ENCODE results near the gene NPAS1.
"Not testable (repeated sequence)": the region's sequence is repeated elsewhere in the genome, so short reads cannot be mapped to it uniquely, and the experiment has no call there.

Gene NPAS1

DNA sequence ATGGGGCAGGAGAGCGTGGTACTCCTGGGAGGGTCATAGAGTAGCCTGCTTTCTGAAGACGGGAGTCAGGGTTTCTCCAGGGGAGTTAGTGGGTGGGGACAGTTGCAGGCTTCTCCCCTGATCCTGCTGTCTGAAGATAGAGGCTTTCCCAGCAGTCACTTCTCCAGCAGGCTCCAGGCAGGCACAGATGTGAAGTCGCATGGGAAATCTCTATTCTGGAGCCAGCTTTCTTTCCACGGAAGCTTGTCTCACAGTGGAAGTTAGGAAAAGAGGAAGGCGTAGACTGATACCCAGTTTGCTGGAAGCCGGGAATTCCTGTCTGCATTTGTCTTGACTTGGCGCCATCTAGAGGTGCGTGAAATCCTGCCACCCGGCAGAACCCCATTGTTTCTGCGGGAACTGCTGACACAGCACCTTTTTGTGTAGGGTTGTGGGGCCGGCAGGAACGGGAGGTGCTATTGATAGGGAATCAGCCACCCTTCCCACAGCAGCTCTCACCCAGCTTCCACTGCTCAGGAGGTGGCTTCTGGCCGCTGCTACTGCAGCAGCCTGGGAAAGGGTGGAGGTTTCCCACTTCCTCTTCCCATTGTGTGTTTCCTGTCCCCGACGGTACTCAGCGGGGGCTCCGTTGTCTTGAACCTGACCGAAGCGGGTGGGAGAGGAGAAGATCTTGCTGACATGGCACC, 28.5 kb upstream of the NPAS1 start:
- peak; percentile 90 for DNase-seq (ENCODE audit: low read depth)

DNA sequence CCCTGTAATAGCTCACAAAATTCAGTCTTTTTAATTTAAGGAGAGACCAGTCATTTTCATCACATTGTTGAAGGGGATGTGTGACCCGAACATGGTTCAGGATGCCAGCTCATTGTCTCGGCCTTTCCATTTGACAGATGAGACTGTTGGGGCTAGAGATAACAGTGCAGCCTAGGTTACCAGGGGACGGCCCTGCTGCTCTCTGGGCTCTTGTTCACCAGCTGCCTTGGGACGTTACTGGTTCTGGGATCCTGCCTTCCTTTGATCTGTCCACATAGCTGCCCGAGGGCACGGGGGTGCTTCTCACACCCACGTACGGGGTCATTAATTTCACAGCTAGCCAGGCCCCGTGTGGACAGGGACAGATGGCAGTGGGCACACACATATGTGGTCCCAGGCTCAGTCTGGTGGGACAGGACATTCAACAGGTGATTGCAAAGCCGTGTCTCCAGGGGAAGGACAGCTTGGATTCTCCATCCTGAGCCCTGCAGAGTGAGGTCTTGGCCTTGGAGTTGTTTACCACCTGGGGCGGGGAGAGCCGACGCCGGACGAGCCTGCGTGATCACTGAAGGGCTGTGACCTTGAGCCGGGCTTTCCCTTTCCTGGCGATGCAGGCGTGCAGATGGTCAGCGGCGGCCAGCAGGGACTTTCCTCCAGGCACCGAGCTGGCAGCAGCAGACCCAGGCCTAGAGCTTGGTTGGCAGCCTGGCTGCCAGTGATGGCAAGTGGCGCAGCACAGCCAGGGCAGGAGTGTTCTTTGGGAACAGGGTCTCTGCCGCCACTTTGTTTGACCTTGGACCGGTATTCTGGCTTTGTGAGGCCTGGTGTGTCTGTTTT, 26.7 kb upstream of the NPAS1 start:
- no peak for DNase-seq (ENCODE audit: low read depth)

DNA sequence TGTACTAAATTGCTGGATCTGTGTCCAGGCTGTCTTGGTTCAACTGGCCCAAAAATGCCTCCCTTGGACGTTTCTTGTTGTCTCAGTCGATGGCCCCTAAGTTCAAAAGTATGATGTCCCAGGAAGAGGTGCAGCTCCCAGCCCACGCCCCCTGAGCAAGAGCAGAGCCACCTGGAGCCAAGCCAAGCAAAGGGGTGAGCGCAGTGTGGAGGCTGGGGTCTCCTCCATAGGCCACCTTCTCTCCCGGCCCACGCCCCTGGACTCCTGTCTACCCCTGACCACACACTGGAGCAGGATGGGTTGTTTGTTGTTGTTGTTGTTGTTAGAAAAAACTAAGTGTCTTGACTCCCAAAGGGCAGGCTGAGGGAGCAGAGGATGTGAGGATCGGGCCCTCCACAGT, 26.0 kb upstream of the NPAS1 start:
- DNase-seq (ENCODE audit: low read depth), result no peak

DNA sequence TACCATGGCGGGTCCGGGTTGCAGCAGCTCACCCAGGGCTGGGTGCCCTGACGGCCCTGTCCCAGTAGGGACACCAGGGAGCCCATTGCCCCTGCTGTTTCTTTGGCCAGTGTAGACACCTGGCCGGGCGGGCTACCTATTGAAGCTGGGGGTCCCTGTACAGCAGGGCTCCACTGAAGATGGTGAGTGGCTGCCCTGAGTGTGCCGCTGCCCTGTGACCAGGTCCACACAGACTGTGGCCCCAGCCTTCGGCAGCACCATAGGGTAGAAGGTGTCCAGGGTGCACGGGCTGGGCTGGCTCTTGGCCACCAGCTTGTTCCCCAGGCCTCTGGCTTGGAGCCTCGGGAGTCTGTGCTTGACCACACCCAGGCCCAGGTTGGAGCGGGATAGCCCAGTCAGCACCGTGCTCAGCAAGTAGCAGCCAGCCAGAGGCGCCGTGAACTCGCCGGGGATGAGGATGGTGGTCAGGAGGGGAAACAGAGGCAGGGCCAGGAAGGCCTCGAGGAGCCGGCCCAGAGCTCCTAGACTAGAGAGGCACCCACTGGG, 25.4 kb upstream of the NPAS1 start:
- DNase-seq (ENCODE audit: low read depth), result no peak

DNA sequence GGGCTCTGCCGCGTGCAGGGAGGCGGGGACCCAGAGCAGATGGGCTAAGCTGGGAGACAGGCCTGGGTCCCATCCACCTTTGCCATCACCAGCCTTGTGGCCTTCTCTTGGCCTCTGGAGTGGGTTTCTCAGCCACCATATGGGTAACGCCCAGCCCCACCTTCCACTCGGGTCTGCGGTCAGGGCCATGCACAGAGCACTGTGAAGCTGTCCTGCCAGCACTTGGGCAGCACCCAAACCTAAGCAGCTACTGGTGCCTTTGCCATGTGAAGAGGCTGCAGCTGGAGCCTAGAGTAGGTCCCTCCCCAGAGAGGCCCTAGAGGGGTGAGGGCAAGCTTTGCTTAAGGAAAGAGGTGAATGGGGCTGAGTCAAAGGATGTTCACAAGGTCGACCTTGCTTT, 24.1 kb upstream of the NPAS1 start:
- DNase-seq (ENCODE audit: low read depth), result no peak

DNA sequence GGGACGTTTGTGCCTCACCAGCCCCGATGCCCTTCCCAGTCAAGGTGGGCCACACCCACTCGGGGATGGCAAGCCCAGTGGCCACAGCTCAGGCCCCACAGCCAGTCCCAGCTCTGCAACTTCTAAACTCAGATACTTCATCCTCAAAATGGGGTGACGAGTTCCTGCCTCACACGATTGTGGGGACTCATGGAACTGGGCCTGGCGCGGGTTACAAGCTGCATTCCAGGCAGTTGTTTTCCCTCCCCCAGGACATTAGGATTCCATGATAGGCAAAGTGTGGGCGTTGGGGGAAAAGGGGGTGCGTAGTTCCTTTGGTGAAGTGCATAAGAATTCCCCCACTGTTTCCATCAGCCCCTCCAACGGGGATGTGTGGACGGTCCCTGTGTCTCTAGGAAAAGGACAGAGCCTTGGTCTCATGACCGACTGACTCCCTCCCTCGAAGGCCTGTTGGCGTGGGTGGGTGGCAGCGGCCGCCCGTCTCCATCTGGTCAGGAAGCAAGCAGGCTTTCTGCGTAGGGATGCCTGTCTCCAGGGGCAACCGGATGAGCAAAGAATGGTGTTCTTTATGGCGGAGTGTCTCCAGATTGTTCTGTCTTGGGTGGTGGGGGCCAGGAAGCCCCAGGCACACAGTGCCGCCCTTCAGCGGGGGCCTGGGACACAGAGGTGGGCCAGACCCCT, 21.1 kb upstream of the NPAS1 start:
- no peak for DNase-seq (ENCODE audit: low read depth)

DNA sequence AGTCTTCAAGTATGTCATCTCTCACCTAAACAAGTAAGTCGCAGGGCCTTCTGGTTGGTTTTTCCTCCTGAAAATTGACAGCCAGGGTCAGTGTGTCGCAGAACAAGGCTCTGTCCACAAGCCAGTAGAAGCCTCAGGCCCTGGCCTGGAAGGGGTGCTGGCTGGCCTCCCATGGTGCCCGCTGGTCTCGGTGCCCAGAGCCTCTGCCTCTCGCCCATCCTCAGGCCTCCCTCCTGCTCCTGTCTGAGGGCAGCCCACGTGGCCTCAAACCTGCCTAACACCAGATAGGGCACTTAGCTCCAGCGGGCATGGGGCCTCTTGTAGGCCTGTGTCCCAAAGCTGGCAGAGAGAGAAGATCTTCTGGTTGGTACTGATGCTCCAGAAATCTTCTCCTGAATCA, 20.3 kb upstream of the NPAS1 start:
- DNase-seq (ENCODE audit: low read depth), result no peak

DNA sequence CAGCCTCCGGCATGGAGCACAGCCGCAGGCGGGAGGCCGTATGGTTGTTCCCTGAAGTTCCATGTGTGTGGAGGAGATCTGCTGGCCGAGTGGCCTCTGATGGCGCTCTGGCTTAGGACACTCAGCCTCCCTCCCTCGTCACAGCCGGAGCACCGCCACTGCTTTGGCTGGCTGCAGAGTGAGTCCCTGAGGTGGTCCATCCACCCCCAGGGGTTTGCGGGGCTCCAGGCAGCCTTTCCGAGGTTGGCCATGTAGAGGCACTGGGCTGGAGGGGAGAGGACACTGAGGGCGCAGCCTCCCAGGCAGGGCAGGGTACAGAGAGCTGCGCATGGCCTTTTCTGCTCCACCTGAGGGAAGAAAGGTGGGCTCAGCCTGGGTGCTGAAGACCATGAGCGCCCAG, 19.8 kb upstream of the NPAS1 start:
- DNase-seq (ENCODE audit: low read depth), result no peak

DNA sequence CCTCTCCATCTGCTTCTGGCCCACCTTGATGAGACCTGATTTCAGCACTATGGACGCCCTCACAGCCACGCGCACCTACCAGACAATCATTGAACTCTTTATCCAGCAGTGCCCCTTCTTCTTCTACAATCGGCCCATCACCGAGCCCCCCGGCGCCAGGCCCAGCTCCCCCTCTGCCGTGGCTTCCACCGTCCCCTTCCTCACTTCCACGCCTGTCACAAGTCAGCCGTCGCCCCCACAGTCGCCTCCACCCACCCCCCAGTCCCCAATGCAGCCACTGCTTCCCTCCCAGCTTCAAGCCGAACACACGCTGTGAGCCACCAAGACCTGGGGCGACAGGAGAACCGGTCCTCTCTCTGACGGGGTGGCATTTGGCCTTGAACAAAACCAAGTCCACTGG, 19.3 kb upstream of the NPAS1 start:
- no peak for DNase-seq (ENCODE audit: low read depth)

DNA sequence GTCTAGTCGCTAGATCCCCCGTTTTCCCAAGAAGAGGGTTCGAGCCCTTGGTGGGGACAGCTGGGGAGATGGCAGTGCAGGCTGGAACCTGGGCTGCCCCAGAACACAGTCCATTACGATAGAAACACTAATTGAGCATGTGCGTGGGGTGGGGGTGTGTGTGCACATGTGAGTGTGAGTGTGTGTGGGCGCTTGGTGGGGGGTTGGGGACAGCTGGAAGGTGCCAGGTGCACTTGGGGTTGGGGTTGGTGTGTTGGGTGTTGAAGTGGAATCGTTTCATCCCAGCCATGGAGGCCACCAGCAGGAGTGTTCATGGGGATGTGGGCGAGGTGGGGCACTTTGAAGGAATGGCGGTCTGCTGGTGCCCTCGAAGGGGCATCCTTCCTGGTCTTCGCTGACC, 18.1 kb upstream of the NPAS1 start:
- DNase-seq (ENCODE audit: low read depth), result no peak

DNA sequence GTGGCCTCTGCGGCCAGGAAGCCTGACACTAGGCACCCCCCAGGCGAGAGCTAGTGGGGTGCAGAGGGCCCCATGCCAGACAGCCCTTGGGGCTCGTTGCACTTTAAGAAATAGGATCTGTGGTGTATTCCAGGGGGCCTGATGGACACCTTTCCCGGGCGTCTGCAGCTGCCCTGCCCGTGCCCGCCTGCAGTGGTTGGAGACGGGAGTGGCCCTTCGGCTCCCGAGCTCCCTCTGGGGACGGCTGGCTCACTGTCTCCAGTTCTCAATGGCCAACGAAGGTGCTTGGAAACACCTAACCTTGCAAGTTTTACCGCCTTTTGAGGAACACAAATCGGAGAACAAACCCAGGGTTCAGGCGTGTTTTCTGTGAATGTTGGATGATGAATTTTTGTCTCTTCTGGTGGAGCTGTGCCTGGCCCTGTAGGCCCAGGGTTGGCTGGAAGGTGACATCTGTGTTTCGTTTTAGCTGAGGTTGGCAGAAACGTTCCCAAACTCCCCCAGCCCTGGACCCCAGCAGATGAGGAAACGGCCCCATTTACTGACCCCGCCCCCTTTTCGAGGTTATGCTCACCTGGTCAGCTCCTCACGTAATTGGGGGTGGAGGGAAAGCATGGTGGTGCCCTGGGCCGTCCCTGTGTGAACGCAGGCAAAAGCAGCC, 17.4 kb upstream of the NPAS1 start:
- no peak for DNase-seq (ENCODE audit: low read depth)

DNA sequence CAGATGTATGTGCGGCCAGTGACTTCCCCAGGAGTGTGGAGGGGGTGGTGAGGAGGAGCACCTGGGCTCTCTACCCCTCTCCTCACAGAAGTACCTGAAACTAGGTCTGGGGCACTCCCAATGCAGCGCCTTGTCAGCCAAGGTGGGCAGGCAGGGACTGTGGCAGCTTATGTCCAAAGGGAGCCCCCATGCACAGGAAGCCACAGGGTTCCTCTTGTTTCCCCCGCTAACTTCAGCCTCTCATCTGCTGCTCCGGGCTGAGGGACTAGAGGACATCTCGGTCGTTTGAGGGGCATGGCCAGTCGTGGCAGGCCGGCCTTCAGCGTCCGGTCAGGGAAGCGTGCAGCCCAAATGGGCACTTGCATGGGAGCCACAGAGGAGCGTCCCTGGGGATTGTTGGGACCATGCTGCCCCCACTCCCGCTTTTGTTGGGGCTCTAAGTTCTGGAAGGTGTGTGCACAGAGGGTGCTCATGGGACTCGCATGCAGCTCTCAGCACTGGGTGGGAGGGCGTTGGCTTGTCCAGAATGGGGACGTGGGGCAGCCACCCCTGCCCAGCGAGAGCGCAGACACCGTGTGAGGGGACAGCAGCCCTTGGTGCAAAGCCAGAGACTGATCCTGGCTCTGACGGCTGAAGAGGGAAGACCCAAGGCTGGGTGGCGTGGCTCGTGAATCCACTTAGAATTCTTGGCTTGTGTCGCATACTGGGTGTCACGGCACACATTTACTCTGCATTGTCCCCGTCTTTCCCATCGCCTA, 16.6 kb upstream of the NPAS1 start:
- no peak for DNase-seq (ENCODE audit: low read depth)

DNA sequence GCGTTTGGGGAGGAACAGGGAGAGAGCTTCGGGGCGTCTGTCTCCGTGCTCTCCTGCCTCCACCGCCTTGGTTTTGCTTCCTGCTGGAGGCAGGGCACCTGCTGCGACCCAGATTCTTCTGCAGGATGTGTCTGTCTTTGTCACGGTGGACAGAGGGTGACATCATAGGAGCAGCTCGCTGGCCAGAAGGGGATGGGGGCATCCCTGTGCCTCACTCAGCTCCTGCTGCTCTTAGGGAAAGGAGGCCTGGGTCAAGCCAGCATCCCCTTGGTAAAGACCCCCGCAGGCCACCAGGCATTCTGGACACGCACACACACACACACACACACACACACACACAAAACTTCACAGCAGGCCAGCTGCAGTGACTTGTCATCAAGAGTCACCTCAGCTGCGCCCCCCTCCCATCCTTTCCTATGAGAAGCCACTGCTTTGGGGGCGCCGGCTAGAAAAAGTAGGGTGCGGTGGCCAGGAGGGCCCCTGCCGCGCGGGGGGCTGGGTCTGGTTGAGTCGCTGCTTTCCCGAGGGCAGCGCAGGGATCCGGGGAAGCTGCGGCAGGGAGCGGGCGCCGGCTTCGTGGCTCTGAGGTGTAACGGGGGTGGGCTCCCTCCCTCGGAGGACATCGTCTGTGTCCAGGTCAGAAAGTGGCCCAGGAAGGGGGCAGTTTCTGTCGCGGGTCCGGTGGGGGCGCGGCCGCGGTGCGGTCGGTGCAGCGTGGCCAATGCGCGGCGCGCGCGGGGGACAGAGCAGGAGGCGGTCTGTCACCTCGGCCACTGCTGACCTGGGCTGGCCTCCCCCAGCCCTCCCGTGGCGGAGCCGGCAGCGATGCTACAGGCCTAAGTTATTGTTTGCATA, 15.8 kb upstream of the NPAS1 start:
- DNase-seq (ENCODE audit: low read depth), result no peak

DNA sequence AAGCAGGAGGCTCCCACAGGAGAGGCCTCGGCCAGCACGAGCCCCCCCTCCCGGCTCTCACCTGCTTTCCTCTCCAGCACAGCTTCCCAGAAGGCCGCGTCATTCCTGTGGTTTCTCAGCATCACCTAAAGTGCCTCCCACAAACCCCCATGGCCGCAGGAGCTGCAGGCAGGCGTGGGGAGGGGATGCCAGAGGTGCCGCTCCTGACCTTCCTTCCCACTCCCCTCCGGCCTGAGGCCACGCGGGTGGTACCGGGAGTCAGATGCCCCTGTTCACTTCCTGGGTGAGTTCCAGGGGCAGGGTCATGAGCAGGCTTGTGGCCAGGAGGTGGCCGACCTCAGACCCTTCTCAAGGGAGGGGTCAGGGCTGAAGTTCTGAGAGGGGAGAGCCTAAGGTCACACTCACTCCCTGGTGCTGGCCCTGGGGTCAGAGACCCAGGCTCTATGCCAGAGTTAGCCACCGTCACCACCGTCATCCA, 14.4 kb upstream of the NPAS1 start:
- DNase-seq (ENCODE audit: low read depth), result no peak

DNA sequence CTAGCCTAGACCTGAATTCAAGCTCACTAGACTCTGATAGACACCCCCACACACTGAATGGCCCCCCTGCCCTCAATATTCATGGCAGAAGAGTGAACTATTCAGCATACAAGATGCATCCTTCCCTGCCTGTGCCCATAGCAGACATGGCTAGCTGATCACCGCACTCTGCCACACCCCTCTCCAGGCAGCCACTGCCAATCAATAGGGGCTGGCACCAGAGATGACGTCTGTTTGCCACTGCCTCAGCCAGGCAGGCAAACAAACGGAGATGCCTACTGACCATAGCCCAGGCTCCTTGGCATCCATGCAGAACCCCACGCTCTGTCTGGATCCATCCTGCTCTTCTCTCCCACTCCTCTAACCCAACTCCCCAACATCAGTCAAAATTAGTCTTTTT, 13.8 kb upstream of the NPAS1 start:
- DNase-seq (ENCODE audit: low read depth), result no peak

DNA sequence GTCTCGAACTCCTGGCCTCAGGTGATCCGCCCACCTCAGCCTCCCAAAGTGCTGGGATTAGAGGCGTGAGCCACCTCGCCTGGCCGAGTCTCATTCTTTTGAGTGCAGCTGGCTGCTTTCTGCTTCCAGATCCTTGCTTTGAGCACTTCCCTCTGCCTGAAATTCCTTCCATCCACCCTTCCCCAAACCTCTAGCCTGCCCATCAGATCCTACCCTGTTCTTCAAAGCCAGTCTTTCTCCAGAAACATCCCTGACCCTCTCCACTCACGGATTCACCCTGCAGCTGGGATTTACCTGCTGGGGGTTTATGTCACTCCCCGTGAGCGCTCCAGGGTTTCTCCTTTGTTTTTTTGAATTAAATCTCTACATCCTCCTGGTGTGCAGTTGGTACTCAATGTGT, 13.1 kb upstream of the NPAS1 start:
- DNase-seq (ENCODE audit: low read depth), result no peak

DNA sequence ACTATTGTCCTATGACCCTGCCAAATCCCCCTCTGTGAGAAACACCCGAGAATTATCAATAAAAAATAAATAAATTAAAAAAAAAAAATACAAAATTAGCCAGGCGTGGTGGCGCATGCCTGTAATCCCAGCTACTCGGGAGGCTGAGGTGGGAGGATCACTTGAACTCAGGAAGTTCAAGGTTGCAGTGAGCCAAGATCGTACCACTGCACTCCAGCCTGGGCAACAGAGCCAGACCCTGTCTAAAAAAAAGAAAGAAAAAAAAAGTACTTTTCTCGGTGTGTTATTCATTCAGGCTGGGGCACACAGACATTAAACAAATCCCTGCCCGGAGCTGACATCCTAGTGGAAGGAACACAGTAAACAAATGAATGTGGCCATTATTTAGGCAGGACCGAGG, 9.1 kb upstream of the NPAS1 start:
- not testable (repeated sequence) for DNase-seq (ENCODE audit: low read depth)

DNA sequence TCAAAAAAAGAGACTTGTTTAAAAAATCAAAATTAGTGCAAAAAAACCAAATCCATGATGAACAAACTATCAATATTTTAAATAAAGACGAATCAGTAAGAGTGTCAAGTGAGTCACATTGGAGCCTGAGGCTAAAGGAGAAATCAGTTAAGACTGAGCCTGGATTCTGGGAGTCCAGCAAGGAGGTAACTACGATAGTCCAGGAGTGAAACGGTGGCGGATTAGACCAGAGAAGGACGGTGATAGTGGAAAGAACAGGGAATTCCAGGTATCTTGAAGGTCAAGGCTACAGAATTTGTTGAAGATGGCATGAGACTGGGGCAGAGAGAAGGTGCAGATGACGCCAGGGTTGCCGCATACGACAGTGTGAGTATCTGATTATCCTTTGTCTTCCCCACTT, 7.0 kb upstream of the NPAS1 start:
- DNase-seq (ENCODE audit: low read depth), result no peak

DNA sequence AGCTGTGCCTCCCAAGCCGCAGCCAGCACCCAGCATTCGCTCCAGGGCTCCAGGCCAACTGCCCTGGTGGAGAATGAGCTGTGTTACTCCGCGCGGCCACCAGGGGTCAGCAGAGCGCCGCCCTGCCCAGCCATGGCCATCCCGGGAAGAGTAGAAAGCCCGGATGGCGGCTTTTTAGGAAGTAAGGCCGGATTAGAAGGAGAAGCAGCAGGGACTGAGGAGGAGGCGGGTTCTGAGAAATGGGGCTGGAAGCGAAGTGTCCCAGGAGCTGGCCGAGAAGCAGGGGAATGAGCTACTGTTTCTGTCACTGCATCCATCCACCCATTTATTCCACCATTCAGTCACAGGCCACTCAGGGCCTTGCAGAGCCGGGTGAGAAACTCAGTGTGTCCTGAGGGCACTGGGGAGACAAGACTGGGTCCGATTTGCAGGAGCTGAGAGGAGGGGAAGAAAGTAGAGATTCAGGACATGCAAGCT, 6.6 kb upstream of the NPAS1 start:
- DNase-seq (ENCODE audit: low read depth), result peak; percentile 81

DNA sequence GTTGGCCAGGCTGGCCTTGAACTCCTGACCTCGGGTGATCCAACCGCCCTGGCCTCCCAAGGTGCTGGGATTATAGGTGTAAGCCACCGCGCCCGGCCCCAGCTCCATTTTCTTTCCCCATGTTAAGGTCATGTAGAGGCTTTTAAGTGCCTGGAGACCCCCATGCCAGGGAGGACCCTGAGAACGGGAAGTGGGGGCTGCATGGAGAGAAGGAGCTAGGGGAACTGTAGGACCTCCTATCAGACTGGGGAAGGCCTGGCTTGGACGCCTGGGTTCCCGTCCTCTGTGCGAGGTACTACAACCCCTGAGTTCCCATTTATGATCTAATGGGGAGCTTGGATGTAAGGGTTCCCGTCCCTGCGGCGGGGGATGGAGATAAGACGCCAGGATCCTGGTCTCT, 714 bp upstream of the NPAS1 start:
- no peak for DNase-seq (ENCODE audit: low read depth)

All from EH (cell line).